ENCODE measurements around the gene THAP4. TPM values are rescaled to one million over a fixed set of nuclear protein-coding genes. Genes with fewer than 3 reads are reported as not detected.

The THAP4 gene
- total RNA-seq, 1 donor: 43.4 TPM

DNA sequence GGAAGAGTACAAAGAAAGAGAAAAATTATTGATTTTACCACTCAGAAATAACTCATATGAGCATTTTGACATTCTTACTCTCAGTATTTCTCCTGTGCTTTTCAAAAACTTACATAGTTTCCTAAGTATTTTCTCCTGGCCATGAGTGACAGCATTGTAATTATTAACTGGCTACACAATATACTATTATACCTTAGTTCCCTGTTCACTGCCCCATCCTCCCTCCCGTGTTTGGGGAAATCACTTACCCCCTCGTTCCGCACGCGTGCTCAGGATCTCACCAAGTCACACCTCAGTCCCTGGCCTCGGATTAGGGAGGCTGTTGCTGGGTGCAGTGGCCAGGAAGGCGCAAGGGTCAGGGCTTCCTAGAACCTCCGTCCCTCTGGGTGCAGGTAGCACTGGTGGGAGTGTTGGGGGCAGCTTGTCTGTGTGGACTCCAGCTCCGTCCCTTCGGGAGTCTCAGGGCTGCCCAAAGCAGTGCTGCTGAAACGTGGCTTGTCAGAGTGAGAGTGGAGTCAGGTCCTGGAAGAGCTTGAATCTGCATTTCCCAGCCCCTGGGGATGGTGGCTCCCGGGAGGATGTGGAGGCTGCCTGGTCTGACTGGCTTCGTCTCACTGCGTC is 23.7 kb upstream of the THAP4 start:
- peaks cover 9% of the 10 kb centered on the region for H4K20me1 ChIP-seq (ENCODE audit: insufficient read depth, low read length)
- no peak overlapping the region for H3K4me2 ChIP-seq (ENCODE audit: insufficient read depth, low read length)
- no peaks in the 10 kb centered on the region for H3K79me2 ChIP-seq (ENCODE audit: insufficient read depth, low read length)
- H2AFZ ChIP-seq (ENCODE audit: low read length): no peak overlapping the region
- peaks cover 11% of the 10 kb centered on the region for H3K4me1 ChIP-seq (ENCODE audit: insufficient read depth, low read length)
- peaks cover 42% of the 10 kb centered on the region for H3K36me3 ChIP-seq (ENCODE audit: insufficient read depth, low read length)
- H3K9me3 ChIP-seq (ENCODE audit: low read depth, low read length): no peaks in the 10 kb centered on the region
- no peaks in the 10 kb centered on the region for H3K27me3 ChIP-seq (ENCODE audit: insufficient read depth, low read length)
- TF ChIP-seq, protein P1, sequence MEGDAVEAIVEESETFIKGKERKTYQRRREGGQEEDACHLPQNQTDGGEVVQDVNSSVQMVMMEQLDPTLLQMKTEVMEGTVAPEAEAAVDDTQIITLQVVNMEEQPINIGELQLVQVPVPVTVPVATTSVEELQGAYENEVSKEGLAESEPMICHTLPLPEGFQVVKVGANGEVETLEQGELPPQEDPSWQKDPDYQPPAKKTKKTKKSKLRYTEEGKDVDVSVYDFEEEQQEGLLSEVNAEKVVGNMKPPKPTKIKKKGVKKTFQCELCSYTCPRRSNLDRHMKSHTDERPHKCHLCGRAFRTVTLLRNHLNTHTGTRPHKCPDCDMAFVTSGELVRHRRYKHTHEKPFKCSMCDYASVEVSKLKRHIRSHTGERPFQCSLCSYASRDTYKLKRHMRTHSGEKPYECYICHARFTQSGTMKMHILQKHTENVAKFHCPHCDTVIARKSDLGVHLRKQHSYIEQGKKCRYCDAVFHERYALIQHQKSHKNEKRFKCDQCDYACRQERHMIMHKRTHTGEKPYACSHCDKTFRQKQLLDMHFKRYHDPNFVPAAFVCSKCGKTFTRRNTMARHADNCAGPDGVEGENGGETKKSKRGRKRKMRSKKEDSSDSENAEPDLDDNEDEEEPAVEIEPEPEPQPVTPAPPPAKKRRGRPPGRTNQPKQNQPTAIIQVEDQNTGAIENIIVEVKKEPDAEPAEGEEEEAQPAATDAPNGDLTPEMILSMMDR (IDR thresholded peaks at IDR 0.05; ENCODE audit: extremely low read depth, low read depth, low read length): no peak
- DNase-seq (ENCODE audit: insufficient read length, low spot score, missing footprints): no peak
- no peak overlapping the region for H3K4me3 ChIP-seq (ENCODE audit: insufficient read depth, low read length)
- no peak overlapping the region for H3K27ac ChIP-seq (ENCODE audit: low read depth, low read length)

DNA sequence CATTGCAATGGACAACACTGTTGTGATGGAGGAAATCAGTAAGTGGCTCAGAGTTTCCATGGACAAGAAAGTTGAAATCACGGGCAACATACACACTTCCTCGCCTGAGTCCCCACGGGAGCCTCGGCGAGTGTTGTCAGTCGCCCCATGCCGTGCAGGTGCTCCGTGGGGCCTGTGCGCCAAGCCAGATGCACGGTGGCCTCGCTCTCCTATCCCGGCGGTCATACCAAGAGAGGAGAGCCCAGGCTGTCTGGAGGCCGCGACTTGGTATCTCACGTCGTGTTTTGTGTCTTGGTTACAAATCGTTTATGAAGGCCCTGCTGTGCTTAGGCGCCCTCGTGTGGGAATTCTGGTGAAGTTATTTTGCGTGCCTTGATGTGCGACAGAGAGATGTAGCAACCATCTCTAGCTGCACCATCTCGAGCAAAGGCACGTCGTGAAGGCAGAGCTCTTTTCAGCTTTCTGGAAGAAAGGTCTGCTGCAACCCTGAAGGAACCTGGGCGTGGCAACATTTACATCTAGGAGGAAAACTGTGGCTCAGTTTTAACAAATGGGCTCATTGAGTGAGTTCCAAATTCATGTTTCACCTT is 22.3 kb upstream of the THAP4 start:
- Histone ChIP-seq H3K4me1 (ENCODE audit: insufficient read depth, low read length) (no peaks in the 10 kb centered on the region), H3K4me3 (ENCODE audit: insufficient read depth, low read length) (no peak overlapping the region), H4K20me1 (ENCODE audit: insufficient read depth, low read length) (peaks cover 9% of the 10 kb centered on the region), H3K36me3 (ENCODE audit: insufficient read depth, low read length) (peaks cover 54% of the 10 kb centered on the region), H3K9me3 (ENCODE audit: low read depth, low read length) (no peaks in the 10 kb centered on the region), H3K79me2 (ENCODE audit: insufficient read depth, low read length) (no peaks in the 10 kb centered on the region), H3K27me3 (ENCODE audit: insufficient read depth, low read length) (no peaks in the 10 kb centered on the region), H2AFZ (ENCODE audit: low read length) (no peak overlapping the region), H3K27ac (ENCODE audit: low read depth, low read length) (no peak overlapping the region), H3K4me2 (ENCODE audit: insufficient read depth, low read length) (no peak overlapping the region)
- TF ChIP-seq, protein P1 (IDR thresholded peaks at IDR 0.05; ENCODE audit: extremely low read depth, low read depth, low read length): peak; percentile 77
- DNase-seq (ENCODE audit: insufficient read length, low spot score, missing footprints): peak; percentile 92

DNA sequence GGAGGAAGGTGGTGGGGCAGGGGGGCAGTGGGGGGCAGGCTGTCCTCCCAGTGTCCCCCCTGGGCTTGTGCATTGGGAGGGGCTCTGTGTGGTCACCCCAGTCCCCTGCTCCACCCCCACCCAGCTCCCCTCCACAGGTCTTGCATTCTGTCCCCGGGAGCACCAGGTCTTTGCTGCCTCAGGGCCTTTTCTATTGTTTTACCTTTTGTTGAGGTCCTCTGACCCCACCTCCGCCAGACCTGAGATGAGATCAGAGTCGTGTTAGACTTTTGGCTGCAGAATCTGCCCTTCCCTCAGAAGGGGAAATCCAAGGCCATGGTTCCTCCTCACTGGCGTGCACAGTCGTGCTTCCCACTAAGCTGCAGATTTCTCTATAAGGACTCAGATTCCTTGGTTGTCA is 21.3 kb upstream of the THAP4 start:
- Histone ChIP-seq H3K79me2 (ENCODE audit: insufficient read depth, low read length) (peaks cover 2% of the 10 kb centered on the region), H3K4me3 (ENCODE audit: insufficient read depth, low read length) (no peak overlapping the region), H3K4me2 (ENCODE audit: insufficient read depth, low read length) (no peak overlapping the region), H3K9me3 (ENCODE audit: low read depth, low read length) (no peaks in the 10 kb centered on the region), H4K20me1 (ENCODE audit: insufficient read depth, low read length) (peaks cover 9% of the 10 kb centered on the region), H3K4me1 (ENCODE audit: insufficient read depth, low read length) (no peaks in the 10 kb centered on the region), H3K27me3 (ENCODE audit: insufficient read depth, low read length) (no peaks in the 10 kb centered on the region), H3K27ac (ENCODE audit: low read depth, low read length) (no peak overlapping the region), H2AFZ (ENCODE audit: low read length) (no peak overlapping the region), H3K36me3 (ENCODE audit: insufficient read depth, low read length) (peaks cover 54% of the 10 kb centered on the region)
- DNase-seq (ENCODE audit: insufficient read length, low spot score, missing footprints): no peak
- TF ChIP-seq, protein P1 (IDR thresholded peaks at IDR 0.05; ENCODE audit: extremely low read depth, low read depth, low read length): no peak

DNA sequence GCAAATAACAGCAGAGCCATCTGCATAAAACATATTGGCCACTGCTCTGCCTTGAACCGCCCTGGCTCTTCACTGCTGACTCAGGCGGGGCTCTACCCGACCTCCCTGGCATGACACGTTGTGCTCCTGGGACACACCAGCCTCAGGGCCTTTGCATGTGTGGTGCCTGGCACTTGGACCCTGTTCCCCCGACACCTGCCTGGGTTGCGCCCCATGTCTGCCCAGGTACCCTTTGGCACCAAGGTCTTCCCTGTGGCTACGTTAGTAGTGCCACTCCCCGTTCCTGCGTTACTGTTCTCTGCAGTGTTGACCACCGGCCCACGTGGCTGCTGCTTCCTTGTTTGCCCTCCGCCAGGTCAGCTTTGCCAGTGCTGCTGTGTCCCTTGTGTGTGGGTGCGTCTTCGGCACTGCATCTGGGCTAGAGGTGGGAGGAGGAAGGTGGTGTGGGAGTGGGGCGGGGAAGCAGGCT is 20.9 kb upstream of the THAP4 start:
- Histone ChIP-seq H3K9me3 (ENCODE audit: low read depth, low read length) (no peaks in the 10 kb centered on the region), H3K36me3 (ENCODE audit: insufficient read depth, low read length) (peaks cover 59% of the 10 kb centered on the region), H3K27ac (ENCODE audit: low read depth, low read length) (no peak overlapping the region), H4K20me1 (ENCODE audit: insufficient read depth, low read length) (peaks cover 11% of the 10 kb centered on the region), H3K4me1 (ENCODE audit: insufficient read depth, low read length) (no peaks in the 10 kb centered on the region), H3K4me3 (ENCODE audit: insufficient read depth, low read length) (no peak overlapping the region), H3K4me2 (ENCODE audit: insufficient read depth, low read length) (no peak overlapping the region), H3K27me3 (ENCODE audit: insufficient read depth, low read length) (no peaks in the 10 kb centered on the region), H2AFZ (ENCODE audit: low read length) (no peak overlapping the region), H3K79me2 (ENCODE audit: insufficient read depth, low read length) (peaks cover 7% of the 10 kb centered on the region)
- TF ChIP-seq, protein P1 (IDR thresholded peaks at IDR 0.05; ENCODE audit: extremely low read depth, low read depth, low read length): no peak
- DNase-seq (ENCODE audit: insufficient read length, low spot score, missing footprints): peak; percentile 73

Data from osteoblast (primary cell).